HUES48 (cell line): Measurements from ENCODE around the gene SIRPB2.

Source experiments
- H3K27ac ChIP-seq: one replicate; pipeline ENCODE4 v1.7.0; 2013; ENCODE audit warnings: low read depth, low read length, inconsistent platforms
- H3K27me3 ChIP-seq: 2 replicates; pipeline ENCODE4 v1.6.1; 2013; ENCODE audit warnings: mild to moderate bottlenecking, low read length; ENCODE audit not compliant: control insufficient read depth, insufficient read depth
- H3K36me3 ChIP-seq: 2 replicates; pipeline ENCODE4 v1.6.1; 2013; ENCODE audit warnings: low read length; ENCODE audit not compliant: control insufficient read depth, insufficient read depth
- H3K4me1 ChIP-seq: 2 replicates; pipeline ENCODE4 v1.6.1; 2013; ENCODE audit warnings: mild to moderate bottlenecking, low read length; ENCODE audit not compliant: control insufficient read depth, insufficient read depth
- H3K4me3 ChIP-seq: 2 replicates; pipeline ENCODE4 v1.5.1; 2013; ENCODE audit warnings: mild to moderate bottlenecking, low read depth, low read length
- H3K9ac ChIP-seq: 2 replicates; pipeline ENCODE4 v1.6.1; 2013; ENCODE audit warnings: mild to moderate bottlenecking, low read depth, low read length, moderate library complexity
- H3K9me3 ChIP-seq: 2 replicates; pipeline ENCODE4 v1.6.1; 2013; ENCODE audit warnings: low read length; ENCODE audit not compliant: control insufficient read depth, insufficient read depth

Gene SIRPB2

GRCh38 chr20:1460275-1460674, 30.9 kb downstream of the SIRPB2 start:
- Histone ChIP-seq H3K36me3 (peaks cover 92% of the 10 kb centered on the region), H3K4me1 (0 out of 2 replicates have a peak, but pooled peaks cover 2% of the 10 kb centered on the region), H3K27me3 (no peaks in the 10 kb centered on the region), H3K27ac (no peak overlapping the region), H3K9me3 (no peaks in the 10 kb centered on the region), H3K4me3 (no peak overlapping the region), H3K9ac (no peak overlapping the region)

- Histone ChIP-seq H3K27ac (no peak overlapping the region), H3K27me3 (no peaks in the 10 kb centered on the region), H3K36me3 (peaks cover 94% of the 10 kb centered on the region), H3K4me1 (no peaks in the 10 kb centered on the region), H3K9ac (no peak overlapping the region), H3K9me3 (peaks cover 3% of the 10 kb centered on the region; the same call in 1 of the 2 replicates), H3K4me3 (no peak overlapping the region)
Observed at GRCh38 chr20:1457992-1458391, 33.2 kb downstream of the SIRPB2 start.

DNA sequence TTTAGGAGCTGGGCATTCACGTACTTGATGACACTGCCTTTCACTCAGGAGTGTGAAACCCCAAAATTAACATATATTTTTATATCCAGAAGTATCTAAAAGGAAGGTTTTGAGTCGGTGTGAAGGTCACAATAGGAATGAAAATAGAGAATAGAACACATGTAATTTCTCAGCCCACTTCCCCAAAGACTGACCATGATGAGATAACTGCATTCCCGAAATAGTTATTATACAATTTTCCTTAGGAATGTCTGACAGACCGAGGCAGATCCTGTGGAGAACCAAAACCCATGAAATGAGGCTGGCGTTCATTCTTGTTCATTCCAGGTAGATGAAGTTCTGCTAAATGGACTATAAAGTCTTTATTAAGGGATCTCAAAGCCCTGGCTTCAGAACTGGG, 34.9 kb downstream of the SIRPB2 start:
- H3K9ac ChIP-seq = no peak overlapping the region
- H3K4me1 ChIP-seq = no peaks in the 10 kb centered on the region
- H3K36me3 ChIP-seq = peaks cover 100% of the 10 kb centered on the region
- H3K27ac ChIP-seq = no peak overlapping the region
- H3K9me3 ChIP-seq = peaks cover 20% of the 10 kb centered on the region
- no peaks in the 10 kb centered on the region for H3K27me3 ChIP-seq
- no peak overlapping the region for H3K4me3 ChIP-seq

DNA sequence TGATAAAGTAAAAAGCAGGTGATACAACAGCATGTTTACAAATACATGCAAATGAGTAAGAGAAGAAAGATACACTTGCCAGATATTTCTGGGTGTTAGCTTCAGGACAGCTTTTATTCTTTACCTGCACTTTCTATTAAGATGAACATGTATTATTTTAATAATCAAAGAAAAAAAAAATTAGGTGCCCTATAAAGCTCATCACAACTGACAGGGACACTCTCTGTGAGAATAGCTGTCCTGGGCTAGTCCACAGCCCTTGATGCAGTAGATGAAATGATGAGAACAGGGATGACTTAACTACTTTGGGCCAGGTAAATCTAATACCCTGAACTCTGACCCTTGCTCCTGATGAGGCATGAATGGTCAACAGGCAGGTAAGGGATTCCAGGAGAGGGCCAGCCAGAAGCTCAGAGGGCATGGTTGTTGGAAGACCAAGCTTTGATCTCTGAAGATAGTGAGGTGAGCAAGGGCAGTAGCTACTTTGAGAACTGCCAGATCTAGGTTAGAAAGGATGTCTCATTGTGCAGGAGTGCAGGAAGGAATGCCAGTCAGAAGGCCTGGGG, 40.2 kb downstream of the SIRPB2 start:
- no peak overlapping the region for H3K9ac ChIP-seq
- no peaks in the 10 kb centered on the region for H3K27me3 ChIP-seq
- H3K9me3 ChIP-seq = peaks cover 30% of the 10 kb centered on the region
- no peak overlapping the region for H3K4me3 ChIP-seq
- no peak overlapping the region for H3K27ac ChIP-seq
- H3K36me3 ChIP-seq = peaks cover 100% of the 10 kb centered on the region
- no peaks in the 10 kb centered on the region for H3K4me1 ChIP-seq

DNA sequence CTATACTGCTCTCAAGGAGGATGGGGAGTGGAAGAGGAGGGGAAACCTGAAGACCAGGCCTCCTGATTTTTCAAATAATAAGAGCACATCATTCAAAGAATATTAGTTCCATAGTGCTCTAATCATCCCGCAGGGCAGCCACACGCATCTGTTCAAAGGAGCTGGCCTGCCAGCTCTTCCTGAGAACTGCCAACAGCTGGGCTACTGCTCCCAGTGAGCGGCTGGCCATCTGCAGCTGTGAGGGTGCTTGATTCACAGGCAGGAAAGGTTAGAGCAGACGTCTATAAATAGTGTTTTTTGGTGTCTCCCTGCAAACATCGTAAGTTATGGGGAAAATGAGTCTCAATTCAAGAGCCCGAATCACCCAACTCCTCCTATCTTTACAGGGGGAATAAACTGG, 41.9 kb downstream of the SIRPB2 start:
- no peaks in the 10 kb centered on the region for H3K4me1 ChIP-seq
- H3K4me3 ChIP-seq = no peak overlapping the region
- H3K9me3 ChIP-seq = peaks cover 30% of the 10 kb centered on the region
- H3K9ac ChIP-seq = no peak overlapping the region
- peaks cover 100% of the 10 kb centered on the region for H3K36me3 ChIP-seq
- H3K27me3 ChIP-seq = no peaks in the 10 kb centered on the region
- no peak overlapping the region for H3K27ac ChIP-seq

DNA sequence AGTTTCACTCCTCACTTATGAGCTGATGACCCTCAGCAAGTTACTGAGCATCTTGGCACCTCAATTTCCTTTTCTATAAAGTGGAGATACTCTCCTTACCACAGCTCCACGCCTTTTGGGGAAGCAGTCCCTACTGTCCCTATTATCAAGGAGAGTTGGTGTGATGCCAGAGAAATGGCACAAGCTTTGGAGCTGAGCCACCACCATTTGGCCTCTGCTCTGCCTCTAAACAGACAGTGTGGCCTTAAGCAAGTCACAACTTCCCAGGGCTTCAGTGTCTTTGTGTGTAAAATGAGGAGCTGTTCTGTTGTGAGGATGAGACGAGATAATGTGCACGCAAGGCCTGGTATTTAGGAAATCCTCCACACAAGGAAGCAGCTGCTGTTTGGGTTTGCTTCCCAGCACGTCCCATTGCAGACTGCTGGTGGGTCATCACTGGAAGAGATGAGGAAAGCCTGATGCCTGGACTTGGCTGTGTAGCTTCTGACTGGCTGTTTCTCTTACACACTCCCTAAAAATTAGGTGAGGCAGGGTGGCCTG, 43.1 kb downstream of the SIRPB2 start:
- no peaks in the 10 kb centered on the region for H3K27me3 ChIP-seq
- no peak overlapping the region for H3K27ac ChIP-seq
- H3K4me3 ChIP-seq = no peak overlapping the region
- peaks cover 100% of the 10 kb centered on the region for H3K36me3 ChIP-seq
- no peak overlapping the region for H3K9ac ChIP-seq
- H3K9me3 ChIP-seq = peaks cover 29% of the 10 kb centered on the region
- no peaks in the 10 kb centered on the region for H3K4me1 ChIP-seq

DNA sequence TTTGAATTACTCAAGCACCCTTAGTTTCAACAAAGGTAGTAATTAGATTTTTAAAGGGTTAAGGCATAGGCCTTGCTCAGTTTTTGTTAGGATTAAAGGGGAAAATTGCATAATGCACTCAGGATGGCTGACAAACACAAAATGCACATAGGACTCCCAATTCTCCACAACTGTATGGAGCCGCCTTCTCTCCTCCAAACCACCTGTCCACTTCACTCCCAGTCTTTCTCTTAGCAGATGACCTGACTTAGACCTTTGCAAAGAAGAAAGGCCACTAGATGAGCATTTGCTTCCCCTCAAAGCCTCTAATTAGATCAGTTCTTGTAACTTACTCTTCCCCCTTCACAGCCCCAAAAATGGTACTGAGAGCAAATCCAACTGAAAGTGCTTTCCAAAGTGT, 44.7 kb downstream of the SIRPB2 start:
- H3K4me3 ChIP-seq = no peak overlapping the region
- H3K27ac ChIP-seq = no peak overlapping the region
- H3K36me3 ChIP-seq = peaks cover 100% of the 10 kb centered on the region
- H3K9me3 ChIP-seq = peaks cover 13% of the 10 kb centered on the region
- H3K27me3 ChIP-seq = no peaks in the 10 kb centered on the region
- no peaks in the 10 kb centered on the region for H3K4me1 ChIP-seq
- no peak overlapping the region for H3K9ac ChIP-seq

DNA sequence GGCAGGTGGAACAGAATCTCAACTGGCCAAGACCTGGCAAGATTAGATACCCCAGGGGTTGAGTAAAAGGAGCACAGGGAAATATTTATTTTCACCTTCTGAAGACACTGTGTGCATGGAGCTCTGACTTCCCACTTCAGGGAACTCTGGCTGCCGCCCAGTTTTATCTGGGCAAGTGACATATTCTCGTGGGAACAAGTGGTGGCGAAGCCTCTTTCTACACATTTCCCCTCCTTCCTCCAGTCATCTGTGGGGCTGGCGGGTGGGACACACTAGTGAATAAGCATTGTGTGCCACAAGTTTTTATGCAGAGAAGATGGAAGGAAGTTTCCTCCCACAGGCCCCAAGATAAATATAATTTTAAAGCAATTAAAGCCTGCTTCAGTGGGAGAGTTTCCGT, 48.1 kb downstream of the SIRPB2 start:
- H3K27me3 ChIP-seq = no peaks in the 10 kb centered on the region
- H3K36me3 ChIP-seq = peaks cover 67% of the 10 kb centered on the region
- H3K4me3 ChIP-seq = no peak overlapping the region
- no peaks in the 10 kb centered on the region for H3K9me3 ChIP-seq
- no peaks in the 10 kb centered on the region for H3K4me1 ChIP-seq
- H3K27ac ChIP-seq = no peak overlapping the region
- H3K9ac ChIP-seq = no peak overlapping the region

GRCh38 chr20:1442304-1442703, 48.9 kb downstream of the SIRPB2 start:
- Histone ChIP-seq H3K9me3 (no peaks in the 10 kb centered on the region), H3K4me3 (no peak overlapping the region), H3K4me1 (no peaks in the 10 kb centered on the region), H3K27me3 (no peaks in the 10 kb centered on the region), H3K36me3 (peaks cover 59% of the 10 kb centered on the region), H3K9ac (no peak overlapping the region), H3K27ac (no peak overlapping the region)

DNA sequence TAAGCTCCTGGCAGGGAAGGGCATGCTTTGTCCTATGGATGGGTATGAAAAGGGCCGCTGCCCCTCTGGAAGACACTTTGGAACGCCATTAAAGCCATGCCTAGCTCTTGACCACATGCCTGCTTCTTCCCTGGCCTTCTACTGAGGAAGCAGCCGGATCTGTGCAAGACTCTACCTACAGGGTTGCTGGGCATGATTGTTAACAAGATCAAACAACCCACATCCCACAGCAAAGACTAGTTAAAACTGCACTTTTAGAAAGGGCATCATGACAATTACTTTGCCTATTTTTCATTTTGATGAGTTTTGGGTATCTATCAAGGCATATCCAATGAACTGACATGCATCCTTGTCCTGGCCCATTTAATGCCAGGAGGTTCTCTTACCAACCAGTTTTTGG, 50.1 kb downstream of the SIRPB2 start:
- Histone ChIP-seq H3K9me3 (no peaks in the 10 kb centered on the region), H3K27me3 (no peaks in the 10 kb centered on the region), H3K36me3 (peaks cover 48% of the 10 kb centered on the region), H3K9ac (no peak overlapping the region), H3K4me1 (no peaks in the 10 kb centered on the region), H3K27ac (no peak overlapping the region), H3K4me3 (no peak overlapping the region)

DNA sequence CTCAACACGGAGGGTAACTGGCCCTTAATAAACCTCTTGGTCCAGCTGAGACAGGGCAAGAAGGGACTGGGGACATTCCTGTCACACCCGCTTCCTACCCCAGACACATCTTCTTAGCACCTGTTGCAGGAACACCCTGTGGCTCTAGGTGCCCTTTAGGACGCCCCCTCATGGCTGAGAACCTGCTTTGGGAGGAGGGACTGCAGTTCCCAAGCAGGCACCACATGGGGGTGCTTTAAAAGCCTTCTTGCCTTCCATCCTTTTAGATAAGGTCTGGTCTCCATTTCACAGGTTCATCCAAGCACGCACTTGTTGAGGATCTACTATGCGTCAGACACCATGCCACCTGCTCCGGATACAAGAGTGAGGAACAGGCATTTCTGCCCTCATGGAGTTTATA, 51.2 kb downstream of the SIRPB2 start:
- no peaks in the 10 kb centered on the region for H3K9me3 ChIP-seq
- H3K27ac ChIP-seq = no peak overlapping the region
- no peaks in the 10 kb centered on the region for H3K27me3 ChIP-seq
- H3K4me1 ChIP-seq = no peaks in the 10 kb centered on the region
- no peak overlapping the region for H3K4me3 ChIP-seq
- peaks cover 37% of the 10 kb centered on the region for H3K36me3 ChIP-seq
- H3K9ac ChIP-seq = no peak overlapping the region
